HUES64 (cell line): ENCODE measurements around the gene GTF3C1.

Source experiments
- H3K27ac ChIP-seq: 2 replicates; pipeline ENCODE4 v1.7.0; 2013; ENCODE audit warnings: low read depth, low read length, inconsistent platforms
- H3K27me3 ChIP-seq: 2 replicates; pipeline ENCODE4 v1.6.1; 2013; ENCODE audit warnings: mild to moderate bottlenecking, low read length; ENCODE audit not compliant: insufficient read depth
- H3K36me3 ChIP-seq: 2 replicates; pipeline ENCODE4 v1.6.1; 2013; ENCODE audit warnings: mild to moderate bottlenecking, low read length; ENCODE audit not compliant: insufficient read depth
- H3K4me1 ChIP-seq: 2 replicates; pipeline ENCODE4 v1.6.1; 2013; ENCODE audit warnings: mild to moderate bottlenecking, low read length, moderate library complexity; ENCODE audit not compliant: insufficient read depth
- H3K4me3 ChIP-seq: 2 replicates; pipeline ENCODE4 v1.5.1; 2013; ENCODE audit warnings: mild to moderate bottlenecking, low read length, moderate library complexity
- H3K9ac ChIP-seq: 2 replicates; pipeline ENCODE4 v1.6.1; 2013; ENCODE audit warnings: mild to moderate bottlenecking, low read depth, low read length
- H3K9me3 ChIP-seq: 2 replicates; pipeline ENCODE4 v1.6.1; 2013; ENCODE audit warnings: low read depth, low read length; ENCODE audit not compliant: insufficient read depth
- WGBS: fragments of 150-250, 120-280 bp; methylation state at CpG from one replicate; pipeline ENCODE4 v1.1.7; 2013; ENCODE audit warnings: missing lambda C conversion rate; 5-methylcytosine and 5-hydroxymethylcytosine counted together

GTF3C1 gene

DNA sequence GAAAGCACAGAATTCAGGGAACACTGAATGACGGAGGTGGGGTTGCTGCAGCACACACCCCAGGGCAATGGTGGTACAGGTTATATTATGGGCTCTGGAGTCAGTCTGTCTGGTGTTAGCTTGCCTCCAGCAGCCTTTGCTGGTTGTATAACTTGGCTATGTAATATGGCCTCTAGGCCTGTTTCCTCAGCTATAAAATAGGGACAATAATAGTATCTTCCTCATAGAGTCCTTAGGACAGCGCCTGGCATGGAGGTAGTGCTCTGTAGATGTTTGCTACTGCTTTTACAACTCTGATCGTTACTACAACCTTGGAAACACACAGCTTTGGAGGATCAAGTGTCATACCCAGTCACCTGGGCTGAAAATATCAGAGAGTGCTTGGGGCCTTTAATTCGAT, 31.5 kb downstream of the GTF3C1 start:
- Histone ChIP-seq H3K27me3 (no peaks in the 10 kb centered on the region), H3K4me1 (no peaks in the 10 kb centered on the region), H3K9ac (no peak overlapping the region), H3K27ac (no peak overlapping the region), H3K4me3 (no peak overlapping the region), H3K36me3 (peaks cover 72% of the 10 kb centered on the region), H3K9me3 (no peaks in the 10 kb centered on the region)
- WGBS, result 89% methylated on average over 4 of the region's 4 CpGs

DNA sequence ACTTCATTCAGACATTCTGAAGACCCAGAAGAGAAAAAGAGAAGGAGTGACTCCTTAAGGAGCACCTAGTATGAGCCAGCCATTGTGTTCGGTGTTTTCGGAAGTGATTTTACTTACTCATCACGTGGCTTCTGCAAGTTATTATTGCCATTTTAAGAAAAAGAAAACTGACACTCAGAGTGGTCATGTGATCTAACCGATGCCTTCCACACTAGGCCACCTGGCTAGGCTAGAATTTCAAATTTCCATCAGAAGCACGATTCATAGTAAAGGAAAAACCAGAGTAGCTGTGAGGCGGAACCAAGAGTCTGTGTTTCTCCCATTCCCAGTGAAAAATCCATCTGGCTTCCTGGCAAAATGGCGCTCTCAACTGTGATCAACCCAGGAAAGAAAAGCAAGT, 32.0 kb downstream of the GTF3C1 start:
- no peaks in the 10 kb centered on the region for H3K9me3 ChIP-seq
- no peak overlapping the region for H3K27ac ChIP-seq
- peaks cover 72% of the 10 kb centered on the region for H3K36me3 ChIP-seq
- no peaks in the 10 kb centered on the region for H3K27me3 ChIP-seq
- H3K4me3 ChIP-seq, result no peak overlapping the region
- H3K9ac ChIP-seq, result no peak overlapping the region
- no peaks in the 10 kb centered on the region for H3K4me1 ChIP-seq
- 98% methylated on average over 7 of the region's 7 CpGs for WGBS

DNA sequence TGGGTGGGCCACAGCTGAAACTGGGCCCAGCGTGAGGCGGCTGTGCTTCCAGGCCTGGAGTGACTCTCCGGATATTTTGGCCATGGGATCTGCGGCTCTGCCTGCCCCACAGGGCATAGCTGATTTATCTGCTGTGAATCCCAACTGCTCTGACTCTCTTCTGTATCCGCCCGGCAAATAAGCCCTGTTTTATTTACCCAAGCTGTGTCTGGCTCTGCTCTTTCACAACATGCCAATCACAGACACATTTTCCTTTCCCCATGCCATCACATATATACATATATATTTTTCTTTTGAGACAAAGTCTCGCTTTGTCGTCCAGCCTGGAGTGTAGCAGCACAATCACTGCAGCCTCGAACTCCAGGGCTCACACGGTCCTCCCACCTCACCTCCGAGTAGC, 33.3 kb downstream of the GTF3C1 start:
- H3K27ac ChIP-seq, result no peak overlapping the region
- no peaks in the 10 kb centered on the region for H3K9me3 ChIP-seq
- H3K4me1 ChIP-seq, result no peaks in the 10 kb centered on the region
- H3K9ac ChIP-seq, result no peak overlapping the region
- WGBS, result 97% methylated on average over 11 of the region's 11 CpGs
- no peak overlapping the region for H3K4me3 ChIP-seq
- peaks cover 73% of the 10 kb centered on the region for H3K36me3 ChIP-seq
- H3K27me3 ChIP-seq, result no peaks in the 10 kb centered on the region

DNA sequence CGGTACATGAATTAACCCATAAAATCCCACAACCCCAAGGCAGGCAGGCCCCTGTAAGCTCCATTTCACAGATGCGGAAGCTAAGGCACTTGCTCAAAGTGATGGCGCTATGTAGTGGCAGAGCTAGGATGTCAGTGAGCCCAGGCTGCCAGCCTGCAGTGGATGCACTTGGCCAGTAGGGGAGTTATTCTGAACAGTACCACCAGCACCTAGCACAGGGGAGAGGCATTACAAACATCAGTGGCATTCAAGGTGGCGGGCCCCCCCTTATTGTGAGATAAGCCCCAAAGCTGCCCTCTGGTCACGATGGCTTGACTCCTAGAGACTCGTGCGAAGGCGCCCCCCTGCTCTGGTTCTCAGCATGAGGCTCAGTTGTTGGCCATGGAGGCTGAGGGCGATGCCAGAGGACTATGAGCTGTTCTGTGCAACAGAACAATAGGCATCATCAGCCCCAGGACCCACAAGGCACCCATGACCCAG, 33.8 kb downstream of the GTF3C1 start:
- no peaks in the 10 kb centered on the region for H3K27me3 ChIP-seq
- no peaks in the 10 kb centered on the region for H3K4me1 ChIP-seq
- no peak overlapping the region for H3K9ac ChIP-seq
- WGBS, result 90% methylated on average over 9 of the region's 9 CpGs
- H3K27ac ChIP-seq, result no peak overlapping the region
- H3K9me3 ChIP-seq, result no peaks in the 10 kb centered on the region
- H3K4me3 ChIP-seq, result no peak overlapping the region
- H3K36me3 ChIP-seq, result peaks cover 73% of the 10 kb centered on the region

DNA sequence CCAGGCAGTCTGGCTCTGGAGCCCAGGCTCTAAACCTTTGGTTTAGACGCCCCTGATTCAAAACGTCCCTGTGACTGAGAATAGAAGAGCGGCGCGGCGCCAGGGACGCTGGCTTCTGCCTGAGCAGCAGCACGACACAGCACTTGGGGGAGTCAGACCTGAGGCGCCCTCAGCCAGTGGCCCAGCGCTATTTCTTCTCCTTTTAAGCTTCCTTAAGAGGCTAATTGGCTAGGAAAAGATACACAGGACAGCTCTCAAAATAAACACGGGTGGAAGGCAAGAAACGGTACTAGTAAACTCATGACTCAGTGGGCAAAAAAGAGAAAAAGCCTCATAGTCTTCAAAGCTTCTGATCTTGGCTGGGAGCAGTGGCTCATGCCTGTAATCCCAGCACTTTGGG, 34.9 kb downstream of the GTF3C1 start:
- Histone ChIP-seq H3K9me3 (no peaks in the 10 kb centered on the region), H3K27ac (no peak overlapping the region), H3K36me3 (peaks cover 79% of the 10 kb centered on the region), H3K4me3 (no peak overlapping the region), H3K27me3 (no peaks in the 10 kb centered on the region), H3K9ac (no peak overlapping the region), H3K4me1 (no peaks in the 10 kb centered on the region)
- 95% methylated on average over 12 of the region's 12 CpGs for WGBS

DNA sequence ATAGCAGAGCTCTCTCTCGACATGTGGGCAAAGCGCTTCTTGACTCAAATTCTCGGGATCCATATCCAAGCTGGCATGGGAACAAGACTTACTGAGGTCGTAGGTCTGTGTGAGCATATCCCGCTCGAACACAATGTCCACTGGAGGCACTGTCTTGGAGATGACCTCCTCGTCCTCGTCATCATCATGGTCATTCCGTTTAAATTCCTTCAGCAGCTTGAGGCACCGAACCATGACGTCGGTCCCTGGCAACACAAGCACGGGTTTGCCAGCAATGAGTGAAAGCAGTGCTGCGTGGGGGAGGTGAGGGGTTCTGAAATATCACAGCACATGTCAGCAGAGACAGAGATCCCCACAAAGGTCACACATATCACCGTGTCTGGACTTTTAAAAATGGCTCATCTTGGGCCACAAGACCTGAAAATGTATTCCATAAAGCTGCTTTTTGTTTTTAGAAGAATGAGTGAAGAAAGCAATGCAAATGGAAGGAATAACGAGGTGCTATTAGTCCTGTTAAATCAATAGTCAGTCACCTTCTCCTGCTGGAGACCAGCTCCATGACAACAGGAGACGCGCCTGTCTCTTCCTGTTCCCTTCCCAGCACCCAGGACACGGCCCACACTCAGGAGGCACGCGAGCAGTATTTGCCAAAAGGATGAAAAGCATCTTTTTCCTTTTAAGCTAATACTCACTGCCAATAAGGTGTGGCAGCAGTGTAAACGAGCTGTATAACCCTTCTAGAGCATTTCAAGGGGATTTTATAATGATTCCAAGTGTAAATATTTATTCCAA, 37.9 kb downstream of the GTF3C1 start:
- H3K27ac ChIP-seq, result no peak overlapping the region
- H3K36me3 ChIP-seq, result peaks cover 78% of the 10 kb centered on the region
- no peaks in the 10 kb centered on the region for H3K27me3 ChIP-seq
- no peaks in the 10 kb centered on the region for H3K9me3 ChIP-seq
- no peak overlapping the region for H3K9ac ChIP-seq
- WGBS, result 93% methylated on average over 22 of the region's 22 CpGs
- H3K4me3 ChIP-seq, result no peak overlapping the region
- no peaks in the 10 kb centered on the region for H3K4me1 ChIP-seq

DNA sequence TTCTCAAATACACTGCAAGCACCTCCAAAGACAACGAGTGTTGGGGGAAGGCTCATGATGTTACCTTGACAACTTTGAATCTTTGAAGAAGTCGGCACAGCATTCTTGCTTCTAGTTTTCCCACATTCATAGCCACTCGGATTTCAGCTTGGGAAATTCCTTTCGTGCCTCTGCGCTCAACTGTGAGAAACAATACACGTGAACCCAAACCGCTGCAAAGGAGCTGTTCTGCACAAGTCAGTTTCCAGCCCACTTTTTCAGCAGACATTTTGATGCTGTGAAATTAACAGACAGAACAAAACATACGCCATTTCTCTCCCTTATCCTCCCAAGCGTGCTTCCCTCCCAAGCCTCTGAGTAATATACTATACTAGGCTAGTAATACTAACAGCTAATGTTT, 41.2 kb downstream of the GTF3C1 start:
- H3K27ac ChIP-seq, result no peak overlapping the region
- peaks cover 92% of the 10 kb centered on the region for H3K36me3 ChIP-seq
- no peaks in the 10 kb centered on the region for H3K4me1 ChIP-seq
- WGBS, result 94% methylated on average over 9 of the region's 9 CpGs
- no peak overlapping the region for H3K9ac ChIP-seq
- no peaks in the 10 kb centered on the region for H3K27me3 ChIP-seq
- no peaks in the 10 kb centered on the region for H3K9me3 ChIP-seq
- H3K4me3 ChIP-seq, result no peak overlapping the region

DNA sequence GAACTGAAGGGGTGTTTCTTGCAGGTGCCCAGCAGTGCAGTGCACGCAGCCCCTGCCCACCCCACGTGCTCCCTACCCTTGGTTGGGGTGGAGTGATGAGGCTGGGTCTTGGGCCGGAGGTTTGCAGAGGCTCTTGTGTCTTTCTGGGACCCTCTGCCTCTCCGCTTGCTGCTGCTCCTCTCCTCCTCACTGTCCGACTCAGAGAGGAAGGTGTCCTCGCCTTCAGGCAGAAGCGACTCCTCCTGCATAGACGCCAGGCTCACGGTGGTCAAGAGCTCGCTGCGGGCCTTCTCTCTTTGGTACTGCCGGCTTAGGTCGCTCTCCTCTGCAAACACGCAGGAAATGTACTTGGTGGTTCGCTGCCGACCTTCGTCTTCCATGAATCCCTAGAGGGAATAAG, 42.9 kb downstream of the GTF3C1 start:
- H3K9ac ChIP-seq, result no peak overlapping the region
- H3K4me1 ChIP-seq, result no peaks in the 10 kb centered on the region
- peaks cover 95% of the 10 kb centered on the region for H3K36me3 ChIP-seq
- H3K27me3 ChIP-seq, result no peaks in the 10 kb centered on the region
- H3K4me3 ChIP-seq, result no peak overlapping the region
- H3K27ac ChIP-seq, result no peak overlapping the region
- no peaks in the 10 kb centered on the region for H3K9me3 ChIP-seq
- WGBS, result 94% methylated on average over 17 of the region's 17 CpGs

DNA sequence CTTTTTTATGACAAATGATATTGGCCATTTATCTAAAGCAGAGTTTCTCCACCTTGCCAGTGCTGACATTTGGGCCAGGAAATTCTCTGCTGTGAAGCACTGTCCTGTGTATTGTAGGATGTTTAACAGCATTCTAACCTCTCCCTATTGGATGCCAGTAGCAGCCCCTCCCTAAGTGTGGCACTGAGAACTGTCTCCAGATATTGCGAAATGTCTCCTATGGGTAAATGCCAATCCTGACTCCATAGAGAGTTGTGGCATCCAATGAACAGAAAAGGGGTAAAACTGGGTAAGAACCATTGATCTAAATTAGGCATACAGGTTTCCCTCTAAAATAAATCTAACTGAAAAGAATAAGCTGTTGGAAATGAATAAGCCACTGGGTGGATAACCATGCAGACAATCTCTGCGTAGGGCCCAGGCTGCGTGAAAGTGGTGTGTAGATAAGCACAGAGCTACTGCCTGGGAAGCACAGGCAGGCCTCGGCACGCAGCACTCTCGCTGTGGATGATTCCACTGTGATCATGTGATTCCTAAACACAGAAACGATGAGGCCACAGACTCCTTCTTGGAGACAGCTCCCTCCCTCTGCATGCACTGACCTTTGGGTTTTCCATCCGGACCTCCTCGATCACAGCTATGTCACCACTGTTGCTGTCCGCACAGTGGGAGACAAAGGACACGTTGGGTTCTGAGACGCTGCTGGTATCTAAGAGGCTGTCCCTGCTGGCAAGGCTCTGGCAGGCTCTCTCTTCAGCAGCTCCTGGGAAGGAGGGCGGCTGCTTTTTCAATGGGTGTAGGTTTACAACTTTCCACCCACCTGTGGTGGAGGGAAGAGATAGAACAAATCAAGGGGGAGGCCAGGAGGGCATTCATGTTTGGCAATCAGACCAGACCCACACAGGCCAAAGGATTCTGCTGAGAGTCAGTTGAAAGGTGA, 44.1 kb downstream of the GTF3C1 start:
- H3K9me3 ChIP-seq, result no peaks in the 10 kb centered on the region
- WGBS, result 93% methylated on average over 13 of the region's 13 CpGs
- no peak overlapping the region for H3K4me3 ChIP-seq
- H3K36me3 ChIP-seq, result peaks cover 95% of the 10 kb centered on the region
- no peak overlapping the region for H3K27ac ChIP-seq
- no peak overlapping the region for H3K9ac ChIP-seq
- H3K27me3 ChIP-seq, result no peaks in the 10 kb centered on the region
- H3K4me1 ChIP-seq, result no peaks in the 10 kb centered on the region

DNA sequence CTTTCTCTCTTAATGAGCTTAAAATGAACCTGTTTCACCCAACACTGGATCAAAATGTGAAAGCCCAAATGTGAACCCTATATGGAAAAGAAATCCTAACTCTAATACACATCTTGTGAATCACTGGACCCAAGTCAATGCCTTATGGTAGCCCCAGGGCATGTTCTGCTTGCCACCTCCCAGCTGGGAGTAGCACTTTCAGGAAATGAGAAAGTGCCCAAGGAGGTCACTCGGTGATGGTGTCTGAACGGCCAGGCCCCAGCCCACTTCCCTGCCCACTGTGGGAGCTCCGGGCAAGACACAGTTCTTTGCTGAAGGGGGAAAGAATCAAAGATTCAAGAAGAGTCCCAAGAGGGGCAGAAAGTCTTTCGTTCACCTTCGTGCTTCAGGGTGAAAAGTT, 46.1 kb downstream of the GTF3C1 start:
- H3K4me1 ChIP-seq, result no peaks in the 10 kb centered on the region
- no peak overlapping the region for H3K27ac ChIP-seq
- H3K36me3 ChIP-seq, result peaks cover 100% of the 10 kb centered on the region
- H3K4me3 ChIP-seq, result no peak overlapping the region
- no peaks in the 10 kb centered on the region for H3K27me3 ChIP-seq
- no peak overlapping the region for H3K9ac ChIP-seq
- H3K9me3 ChIP-seq, result no peaks in the 10 kb centered on the region
- 97% methylated on average over 5 of the region's 5 CpGs for WGBS

DNA sequence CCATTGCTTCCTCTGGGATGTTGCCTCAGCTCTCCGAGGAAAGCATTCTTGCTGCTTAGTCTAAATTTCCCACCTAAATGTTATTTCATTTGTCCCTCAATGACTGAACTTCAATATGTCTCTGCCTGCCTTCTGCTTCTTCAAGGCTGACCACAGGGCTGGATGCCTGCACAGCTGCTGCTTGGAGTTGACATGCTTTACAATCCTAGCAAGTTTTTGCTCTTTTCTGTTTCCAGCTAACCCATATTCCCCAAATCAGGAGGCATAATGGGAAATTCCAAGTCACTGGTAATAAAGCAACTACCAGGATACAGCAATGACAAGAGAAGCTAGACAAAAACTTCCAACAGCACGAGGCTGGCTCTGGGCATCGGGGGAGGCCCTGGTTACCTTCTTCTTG, 48.9 kb downstream of the GTF3C1 start:
- H3K27me3 ChIP-seq, result no peaks in the 10 kb centered on the region
- no peak overlapping the region for H3K4me3 ChIP-seq
- no peak overlapping the region for H3K9ac ChIP-seq
- no peaks in the 10 kb centered on the region for H3K9me3 ChIP-seq
- H3K4me1 ChIP-seq, result no peaks in the 10 kb centered on the region
- H3K27ac ChIP-seq, result no peak overlapping the region
- peaks cover 100% of the 10 kb centered on the region for H3K36me3 ChIP-seq
- 96% methylated on average over 3 of the region's 3 CpGs for WGBS
